Astrocyte of the spinal cord (primary cell): ENCODE measurements around the gene PDS5B.
A peak's percentile ranks its signal among the peaks of the same experiment; 100 is the strongest.

Source experiments
- DNase-seq: peaks from one replicate; pipeline ENCODE4 v3.0.0; 2011; ENCODE audit warnings: low read depth, low spot score
- H3K4me3 ChIP-seq: 2 replicates; pipeline ENCODE4 v1.5.1; 2011; ENCODE audit warnings: low read depth, mild to moderate bottlenecking, low read length, moderate library complexity
- CTCF ChIP-seq: IDR thresholded peaks from 2 replicates; pipeline ENCODE4 v1.5.1; 2012; ENCODE audit warnings: low read depth, mild to moderate bottlenecking, low read length, inconsistent platforms
- in situ Hi-C: cut with HindIII; loops from 2 replicates; pipeline ENCODE4 v1.10.0; 2017; ENCODE audit warnings: low sequenced_read_pairs

Gene PDS5B

GRCh38 chr13:32586080-32586900 is at the start of gene PDS5B:
Gene PDS5B (plus strand): TSS chr13:32586452. CDS start chr13:32648773, 62,321 bp downstream.
- DNase-seq, result peak; percentile 96
- in situ Hi-C loops, result no loop called here
- H3K4me3 ChIP-seq, result peak within 1 kb of the TSS; percentile 66
- TF ChIP-seq CTCF, result peak; percentile 64

- in situ Hi-C loops, result no loop called here
- peak; percentile 8 for DNase-seq
- TF ChIP-seq CTCF, result no peak
Measured at GRCh38 chr13:32537580-32538142, 48.6 kb upstream of the PDS5B start.

GRCh38 chr13:32538143-32538620 is 48.1 kb upstream of the PDS5B start:
- peak overlapping the region; percentile 82 for H3K4me3 ChIP-seq
- in situ Hi-C loops, result no loop called here
- DNase-seq, result no peak
- TF ChIP-seq CTCF, result no peak

More at GRCh38 chr13:32537580-32538142, 48.6 kb upstream of the PDS5B start:
- peak overlapping the region; percentile 82 for H3K4me3 ChIP-seq

- peak within 1 kb of the TSS; percentile 82 for H3K4me3 ChIP-seq
- DNase-seq, result peak; percentile 98
- TF ChIP-seq CTCF, result peak; percentile 31
- in situ Hi-C loops, result no loop called here
Measured at GRCh38 chr13:32538621-32539246, 47.5 kb upstream of the PDS5B start, which contains the start of gene N4BP2L2. Gene N4BP2L2 (minus strand): TSS chr13:32538795. CDS start chr13:32537027, 1,768 bp downstream.

- in situ Hi-C loops, result no loop called here
- no peak for DNase-seq
- no peak for TF ChIP-seq CTCF
- no peak overlapping the region for H3K4me3 ChIP-seq
Measured at GRCh38 chr13:32542221-32542620, 44.0 kb upstream of the PDS5B start.

GRCh38 chr13:32545083-32545482 is 41.2 kb upstream of the PDS5B start:
- H3K4me3 ChIP-seq, result no peak overlapping the region
- DNase-seq, result no peak
- in situ Hi-C loops, result no loop called here
- TF ChIP-seq CTCF, result no peak
